Measurements from ENCODE around the gene CSAD. TPM values are rescaled to one million over a fixed set of nuclear protein-coding genes. Genes with fewer than 3 reads are reported as not detected.
A peak's percentile ranks its signal among the peaks of the same experiment; 100 is the strongest.

The CSAD gene
- total RNA-seq, 1 donor from 2014 or later, result 23.8 TPM

DNA sequence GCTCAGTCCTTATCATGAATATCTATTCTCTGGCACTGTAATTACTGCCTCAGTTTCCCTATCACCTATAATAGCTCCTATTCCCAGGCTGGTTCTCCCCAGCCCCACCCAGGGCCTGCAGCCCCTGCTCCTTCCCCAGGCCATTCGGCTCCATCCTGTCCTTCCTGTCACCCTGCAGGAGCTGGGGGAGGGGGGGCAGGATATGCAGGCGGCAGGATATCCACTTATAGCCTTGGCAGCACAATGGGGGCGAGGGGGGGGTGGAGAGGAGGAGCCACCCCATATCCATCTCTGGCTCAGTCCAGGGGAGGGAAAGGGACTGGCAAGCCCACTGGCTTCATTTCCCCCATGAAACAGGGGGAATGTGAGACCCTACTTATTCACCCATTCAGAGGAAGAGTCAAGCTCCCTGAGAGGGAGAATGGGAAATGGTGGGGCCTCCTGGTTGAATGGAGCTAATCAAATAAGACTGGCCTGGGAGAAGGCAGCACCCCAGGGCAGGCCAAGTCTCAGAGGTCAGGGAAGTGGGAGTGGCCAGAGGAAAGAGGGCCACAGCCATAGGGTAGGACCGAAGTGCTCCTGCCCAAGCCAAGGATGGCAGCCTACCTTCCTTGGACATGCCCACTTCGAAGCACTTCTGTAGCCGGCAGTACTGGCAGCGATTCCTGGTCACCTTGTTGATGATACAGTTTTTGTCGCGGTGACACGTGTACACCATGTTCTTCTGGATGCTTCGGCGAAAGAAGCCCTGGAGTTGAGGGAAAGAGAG lies 34.1 kb upstream of the CSAD start:
- H3K36me3 Mint-ChIP-seq (ENCODE audit: low read depth, unreplicated experiment), result peaks cover 8% of the 10 kb centered on the region
- H3K27ac Mint-ChIP-seq (ENCODE audit: unreplicated experiment), result peak overlapping the region; percentile 74
- DNase-seq (ENCODE audit: low spot score), result peak; percentile 71
- peaks cover 64% of the 10 kb centered on the region for H3K4me1 Mint-ChIP-seq (ENCODE audit: unreplicated experiment)
- H3K4me3 Mint-ChIP-seq (ENCODE audit: unreplicated experiment), result peak overlapping the region; percentile 73
- H3K27me3 Mint-ChIP-seq (ENCODE audit: unreplicated experiment), result peaks cover 22% of the 10 kb centered on the region
- TF ChIP-seq, protein P1, sequence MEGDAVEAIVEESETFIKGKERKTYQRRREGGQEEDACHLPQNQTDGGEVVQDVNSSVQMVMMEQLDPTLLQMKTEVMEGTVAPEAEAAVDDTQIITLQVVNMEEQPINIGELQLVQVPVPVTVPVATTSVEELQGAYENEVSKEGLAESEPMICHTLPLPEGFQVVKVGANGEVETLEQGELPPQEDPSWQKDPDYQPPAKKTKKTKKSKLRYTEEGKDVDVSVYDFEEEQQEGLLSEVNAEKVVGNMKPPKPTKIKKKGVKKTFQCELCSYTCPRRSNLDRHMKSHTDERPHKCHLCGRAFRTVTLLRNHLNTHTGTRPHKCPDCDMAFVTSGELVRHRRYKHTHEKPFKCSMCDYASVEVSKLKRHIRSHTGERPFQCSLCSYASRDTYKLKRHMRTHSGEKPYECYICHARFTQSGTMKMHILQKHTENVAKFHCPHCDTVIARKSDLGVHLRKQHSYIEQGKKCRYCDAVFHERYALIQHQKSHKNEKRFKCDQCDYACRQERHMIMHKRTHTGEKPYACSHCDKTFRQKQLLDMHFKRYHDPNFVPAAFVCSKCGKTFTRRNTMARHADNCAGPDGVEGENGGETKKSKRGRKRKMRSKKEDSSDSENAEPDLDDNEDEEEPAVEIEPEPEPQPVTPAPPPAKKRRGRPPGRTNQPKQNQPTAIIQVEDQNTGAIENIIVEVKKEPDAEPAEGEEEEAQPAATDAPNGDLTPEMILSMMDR (IDR thresholded peaks at IDR 0.05; ENCODE audit: unreplicated experiment), result no peak
- no peaks in the 10 kb centered on the region for H3K9me3 Mint-ChIP-seq (ENCODE audit: unreplicated experiment)

DNA sequence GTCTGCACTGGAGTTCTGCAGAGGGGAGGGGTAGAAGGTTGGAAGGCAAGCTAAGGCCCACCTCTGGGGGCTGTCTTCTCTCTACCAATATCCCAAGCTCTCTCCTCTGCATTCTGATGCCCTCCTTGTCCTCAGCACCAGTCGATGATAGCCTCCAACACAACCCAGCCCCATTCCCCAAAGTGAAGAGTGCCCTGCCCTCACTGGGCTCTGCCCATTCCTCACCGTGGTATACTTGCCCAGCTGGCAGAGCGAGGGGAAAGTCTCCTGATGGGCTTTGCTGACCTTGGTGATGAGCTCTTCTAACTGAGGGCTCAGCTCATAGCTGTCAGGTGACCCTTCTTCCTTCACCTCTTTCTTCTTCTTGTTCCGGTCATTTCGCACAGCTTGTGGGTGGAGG lies 33.5 kb upstream of the CSAD start:
- peak overlapping the region; percentile 45 for H3K4me3 Mint-ChIP-seq (ENCODE audit: unreplicated experiment)
- H3K27ac Mint-ChIP-seq (ENCODE audit: unreplicated experiment), result peak overlapping the region; percentile 66
- no peaks in the 10 kb centered on the region for H3K9me3 Mint-ChIP-seq (ENCODE audit: unreplicated experiment)
- peaks cover 6% of the 10 kb centered on the region for H3K36me3 Mint-ChIP-seq (ENCODE audit: low read depth, unreplicated experiment)
- DNase-seq (ENCODE audit: low spot score), result no peak
- TF ChIP-seq, protein P1 (IDR thresholded peaks at IDR 0.05; ENCODE audit: unreplicated experiment), result no peak
- peaks cover 59% of the 10 kb centered on the region for H3K4me1 Mint-ChIP-seq (ENCODE audit: unreplicated experiment)
- peaks cover 21% of the 10 kb centered on the region for H3K27me3 Mint-ChIP-seq (ENCODE audit: unreplicated experiment)

DNA sequence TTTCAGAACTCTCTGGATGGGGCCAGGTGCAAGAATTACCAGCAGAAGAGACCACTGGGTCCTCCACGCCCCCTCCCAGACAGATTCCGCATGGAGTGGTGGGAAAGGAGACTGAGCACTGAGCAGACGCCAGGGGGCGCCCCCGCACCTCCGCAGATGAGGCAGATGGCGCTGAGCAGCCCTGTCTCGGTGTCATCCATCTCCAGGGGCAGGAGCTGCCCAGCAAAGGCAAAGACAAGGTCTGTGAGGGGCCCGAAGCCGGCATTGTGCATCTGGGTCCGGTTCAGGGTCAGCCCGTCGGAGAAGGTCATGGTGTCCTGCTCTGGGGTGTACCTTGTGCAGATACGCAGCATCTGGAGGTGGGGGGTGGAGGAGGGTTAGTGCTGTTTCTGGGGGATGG lies 32.6 kb upstream of the CSAD start:
- no peaks in the 10 kb centered on the region for H3K9me3 Mint-ChIP-seq (ENCODE audit: unreplicated experiment)
- H3K4me1 Mint-ChIP-seq (ENCODE audit: unreplicated experiment), result peaks cover 52% of the 10 kb centered on the region
- H3K27me3 Mint-ChIP-seq (ENCODE audit: unreplicated experiment), result peaks cover 20% of the 10 kb centered on the region
- peaks cover 4% of the 10 kb centered on the region for H3K36me3 Mint-ChIP-seq (ENCODE audit: low read depth, unreplicated experiment)
- TF ChIP-seq, protein P1 (IDR thresholded peaks at IDR 0.05; ENCODE audit: unreplicated experiment), result peak; percentile 84
- no peak overlapping the region for H3K4me3 Mint-ChIP-seq (ENCODE audit: unreplicated experiment)
- peak; percentile 91 for DNase-seq (ENCODE audit: low spot score)
- no peak overlapping the region for H3K27ac Mint-ChIP-seq (ENCODE audit: unreplicated experiment)

DNA sequence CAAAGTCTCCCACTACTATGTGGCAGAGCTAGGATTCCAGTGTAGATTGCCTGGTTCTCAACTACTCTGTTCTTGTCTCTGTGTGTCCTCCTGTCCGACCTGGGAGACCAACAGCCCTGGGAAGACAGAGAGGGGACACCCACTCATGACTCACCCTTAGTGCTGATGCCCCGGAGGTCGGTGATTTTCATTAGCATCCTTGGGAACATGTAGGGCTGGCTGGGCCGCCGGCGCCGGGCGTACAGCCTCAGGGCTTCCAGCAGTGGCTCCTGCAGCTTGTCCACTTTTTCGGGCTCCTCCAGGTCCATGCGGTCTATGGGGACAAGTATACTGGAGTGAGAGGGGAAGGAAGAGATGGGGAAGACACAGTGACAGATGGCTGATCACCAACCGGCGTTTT lies 32.2 kb upstream of the CSAD start:
- H3K27me3 Mint-ChIP-seq (ENCODE audit: unreplicated experiment), result peaks cover 20% of the 10 kb centered on the region
- peak overlapping the region; percentile 12 for H3K4me3 Mint-ChIP-seq (ENCODE audit: unreplicated experiment)
- DNase-seq (ENCODE audit: low spot score), result no peak
- H3K27ac Mint-ChIP-seq (ENCODE audit: unreplicated experiment), result no peak overlapping the region
- H3K36me3 Mint-ChIP-seq (ENCODE audit: low read depth, unreplicated experiment), result peaks cover 4% of the 10 kb centered on the region
- no peaks in the 10 kb centered on the region for H3K9me3 Mint-ChIP-seq (ENCODE audit: unreplicated experiment)
- H3K4me1 Mint-ChIP-seq (ENCODE audit: unreplicated experiment), result peaks cover 48% of the 10 kb centered on the region
- TF ChIP-seq, protein P1 (IDR thresholded peaks at IDR 0.05; ENCODE audit: unreplicated experiment), result no peak
